Psoas muscle (tissue), 8 donors: Measurements from ENCODE around the gene LCE2C. TPM values are rescaled to one million over a fixed set of nuclear protein-coding genes. Genes with fewer than 3 reads are reported as not detected.

ENCODE experiments used
- ATAC-seq, 4 donors: fragments of 200-7000 bp; cut with Tn5 transposase; one replicate each; pipeline ENCODE4 v1.9.1; 2020; ENCODE audit warnings: moderate library complexity in 3 of 4, mild to moderate bottlenecking in 2 of 4
- DNase-seq, 2 donors: peaks; one replicate each; pipeline ENCODE4 v3.0.0-alpha.2; 2020
- H3K27ac ChIP-seq: fragments of 200-600 bp; one replicate; pipeline ENCODE4 v1.8.0; 2022
- H3K27me3 ChIP-seq, 3 donors: fragments of 200-600 bp in 1 of 3; one replicate each; pipeline versions ENCODE4 v1.6.1 to v1.8.0; 2013 to 2022; ENCODE audit warnings: low read length in 2 of 3, mild to moderate bottlenecking in 2 of 3, moderate library complexity in 1 of 3; ENCODE audit not compliant: insufficient read depth in 3 of 3
- H3K36me3 ChIP-seq, 2 donors: fragments of 200-600 bp in 1 of 2; one replicate each; pipeline versions ENCODE4 v1.6.1 to v1.8.0; 2013 to 2022; ENCODE audit warnings: low read depth in 1 of 2, mild to moderate bottlenecking in 1 of 2, moderate library complexity in 1 of 2; ENCODE audit not compliant: insufficient read depth in 1 of 2
- H3K4me1 ChIP-seq: fragments of 200-600 bp; one replicate; pipeline ENCODE4 v1.8.0; 2022
- H3K4me3 ChIP-seq: fragments of 200-600 bp; one replicate; pipeline ENCODE4 v1.8.0; 2022; ENCODE audit warnings: mild to moderate bottlenecking
- H3K9me3 ChIP-seq: fragments of 200-600 bp; one replicate; pipeline ENCODE4 v1.8.0; 2022
- CTCF ChIP-seq: fragments of 200-600 bp; IDR thresholded peaks from one replicate; pipeline ENCODE4 v1.8.0; 2022; ENCODE audit warnings: antibody characterized with exemption
- WGBS, 3 donors: extraction: QIAGEN DNeasy Blood & Tissue Kit; methylation state at CpG; one replicate each; pipeline versions ENCODE4 v1.1.6 to v1.1.7; 2013; 5-methylcytosine and 5-hydroxymethylcytosine counted together
- intact Hi-C, 2 donors: fragments of 100-400 bp; cut with DNase I; formaldehyde crosslinking; loops; one replicate each; pipeline versions ENCODE4 v1.11.0 to v1.14.2; 2022
- polyA plus RNA-seq, 3 donors: library from polyadenylated mRNA; stranded (reverse); fragments of 200-250 nt; gene quantifications; one replicate each; pipeline ENCODE4 v1.2.3, GENCODE V29; 2013
- total RNA-seq, 4 donors: library from RNA; stranded (reverse); fragmentation: NEBNext Ultra II Directional in 2 of 4; extraction: Animal tissue kit (Norgen Biotek cat#: 25700) in 2 of 4; gene quantifications; one replicate each; pipeline versions ENCODE4 v1.2.1 to v1.2.4, GENCODE V29; 2021 to 2023
- donor health status: healthy with polysubstance abuse.
- donor health status: DM: no; HTN: no; CAD: no; lungs with moderate emphysema.
- donor health status: Bipolar disorder and iron deficiency.
- donor health status: healthy.
- donor health status: DM: yes; HTN: yes; CAD: no.
- donor health status: DM: no; HTN: no; CAD: no.
- donor health status: DM: no; HTN: no; CAD: no.
- donor health status: DM: yes; HTN: yes; CAD: no.

LCE2C gene
- total and polyA plus RNA-seq, 7 donors, result not detected

GRCh38 chr1:152645146-152645545 lies 29.9 kb upstream of the LCE2C start:
- intact Hi-C loops, result no loop called here
- Histone ChIP-seq H3K36me3 (no peaks in the 10 kb centered on the region), H3K27me3 (no peaks in the 10 kb centered on the region), H3K4me3 (no peak overlapping the region), H3K27ac (no peak overlapping the region), H3K4me1 (no peaks in the 10 kb centered on the region), H3K9me3 (no peaks in the 10 kb centered on the region)
- TF ChIP-seq CTCF, result no peak
- ATAC-seq (no peak), DNase-seq (no peak)
- 32 to 46% (median 36%) methylated on average over 3 of the region's 3 CpGs for WGBS, 3 donors

GRCh38 chr1:152646656-152647055 lies 28.4 kb upstream of the LCE2C start:
- DNase-seq (no peak), ATAC-seq (no peak)
- Histone ChIP-seq H3K4me1 (no peaks in the 10 kb centered on the region), H3K36me3 (no peaks in the 10 kb centered on the region), H3K27ac (no peak overlapping the region), H3K4me3 (no peak overlapping the region), H3K27me3 (no peaks in the 10 kb centered on the region), H3K9me3 (no peaks in the 10 kb centered on the region)
- intact Hi-C loops, result no loop called here
- no peak for TF ChIP-seq CTCF

- H3K36me3 ChIP-seq, result no peaks in the 10 kb centered on the region
- WGBS, 3 donors, result 29 to 32% (median 31%) methylated on average over 10 of the region's 10 CpGs
- ATAC-seq, result no peak
- intact Hi-C loops, result no loop called here
- DNase-seq, result no peak
- no peak overlapping the region for H3K4me3 ChIP-seq
- H3K4me1 ChIP-seq, result no peaks in the 10 kb centered on the region
- no peak overlapping the region for H3K27ac ChIP-seq
- peaks cover 0 to 3% (median 0%) of the 10 kb centered on the region in 3 donors for H3K27me3 ChIP-seq
- peak; percentile 21 for TF ChIP-seq CTCF
- no peaks in the 10 kb centered on the region for H3K9me3 ChIP-seq
These were observed 21.0 kb upstream of the LCE2C start for GRCh38 chr1:152654110-152654509.

GRCh38 chr1:152656459-152656858 lies 18.6 kb upstream of the LCE2C start:
- Histone ChIP-seq H3K36me3 (no peaks in the 10 kb centered on the region), H3K4me3 (no peak overlapping the region), H3K4me1 (no peaks in the 10 kb centered on the region), H3K27me3 (peaks cover 0 to 3% (median 0%) of the 10 kb centered on the region in 3 donors), H3K9me3 (no peaks in the 10 kb centered on the region), H3K27ac (no peak overlapping the region)
- 62 to 77% (median 66%) methylated on average over 2 of the region's 2 CpGs for WGBS, 3 donors
- TF ChIP-seq CTCF, result no peak
- ATAC-seq, result no peak
- intact Hi-C loops, result no loop called here
- no peak for DNase-seq

- ATAC-seq, result no peak
- no peak for DNase-seq
- H3K27ac ChIP-seq, result no peak overlapping the region
- no peaks in the 10 kb centered on the region for H3K4me1 ChIP-seq
- TF ChIP-seq CTCF, result no peak
- WGBS, 3 donors, result 85 to 92% (median 91%) methylated on average over 4 of the region's 4 CpGs
- intact Hi-C loops, result no loop called here
- no peaks in the 10 kb centered on the region for H3K9me3 ChIP-seq
- no peaks in the 10 kb centered on the region for H3K36me3 ChIP-seq
- H3K27me3 ChIP-seq, result no peaks in the 10 kb centered on the region
- H3K4me3 ChIP-seq, result no peak overlapping the region
These were observed 17.4 kb upstream of the LCE2C start for GRCh38 chr1:152657677-152658076.
